GM23338 (cell line): ENCODE data around the gene GSX1.

ENCODE experiments used
- ETS1 ChIP-seq: IDR thresholded peaks from 2 replicates; pipeline ENCODE4 v1.6.1; 2016; ENCODE audit warnings: antibody characterized with exemption
- EZH2 ChIP-seq: fragments of 200-600 bp; sonication (generic); IDR thresholded peaks from one replicate; pipeline ENCODE4 v1.8.0; 2017; ENCODE audit warnings: antibody characterized with exemption, mild to moderate bottlenecking, low read depth; ENCODE audit not compliant: unreplicated experiment
- REST ChIP-seq: IDR thresholded peaks from one replicate; pipeline ENCODE4 v1.6.1; 2018; ENCODE audit warnings: antibody characterized with exemption; ENCODE audit not compliant: unreplicated experiment
- STAT1 ChIP-seq: IDR thresholded peaks from one replicate; pipeline ENCODE4 v1.6.1; 2016; ENCODE audit warnings: antibody characterized with exemption; ENCODE audit not compliant: unreplicated experiment

GRCh38 chr13:27791146-27791900 lies 960 bp upstream of the GSX1 start:
- TF ChIP-seq EZH2, result peak; percentile 93
- TF ChIP-seq ETS1, result no peak
- no peak for TF ChIP-seq STAT1
- no peak for TF ChIP-seq REST
